Right cardiac atrium (tissue), 5 donors: ENCODE results near the gene MATCAP1. TPM values are rescaled to one million over a fixed set of nuclear protein-coding genes. Genes with fewer than 3 reads are reported as not detected.

Experiments used
- ATAC-seq, 2 donors: fragments of 200-7000 bp; cut with Tn5 transposase; one replicate each; pipeline versions ENCODE4 v1.8.0 to v1.9.1; 2020; ENCODE audit warnings: moderate library complexity in 2 of 2, mild to moderate bottlenecking in 1 of 2
- DNase-seq, 3 donors: peaks; one replicate each; pipeline ENCODE4 v3.0.0-alpha.2; 2020
- H3K27ac ChIP-seq: one replicate; pipeline ENCODE4 v1.5.1; 2013; ENCODE audit warnings: mild to moderate bottlenecking, low read length, control low read depth, moderate library complexity
- H3K27me3 ChIP-seq: one replicate; pipeline ENCODE4 v1.6.1; 2013; ENCODE audit not compliant: control insufficient read depth, insufficient read depth
- H3K4me1 ChIP-seq: one replicate; pipeline ENCODE4 v1.6.1; 2013; ENCODE audit warnings: low read length; ENCODE audit not compliant: control insufficient read depth, insufficient read depth
- H3K4me3 ChIP-seq: one replicate; pipeline ENCODE4 v1.5.1; 2013; ENCODE audit warnings: low read length, control low read depth
- H3K9me3 ChIP-seq: one replicate; pipeline ENCODE4 v1.6.1; 2013; ENCODE audit warnings: low read length; ENCODE audit not compliant: control insufficient read depth
- WGBS: extraction: QIAGEN DNeasy Blood & Tissue Kit; methylation state at CpG from one replicate; pipeline ENCODE4 v1.1.7; 2013; 5-methylcytosine and 5-hydroxymethylcytosine counted together
- intact Hi-C, 4 donors: fragments of 100-400 bp; cut with DNase I; formaldehyde crosslinking; loops; one replicate each; pipeline versions ENCODE4 v1.11.0 to v1.14.0; 2022 to 2023
- polyA plus RNA-seq: library from polyadenylated mRNA; stranded (reverse); fragments of 200-250 nt; gene quantifications from one replicate; pipeline ENCODE4 v1.2.3, GENCODE V29; 2013
- total RNA-seq, 4 donors: library from RNA; stranded (reverse); fragmentation: NEBNext Ultra II Directional; extraction: Animal tissue kit (Norgen Biotek cat#: 25700); gene quantifications; one replicate each; pipeline ENCODE4 v1.2.1, GENCODE V29; 2021
- donor health status: healthy with polysubstance abuse.
- donor health status: DM: no; HTN: yes; CAD: no.
- donor health status: DM: no; HTN: no; CAD: no.
- donor health status: DM: no; HTN: yes; CAD: no; lungs with severe emphysema.
- donor health status: DM: yes; HTN: yes; CAD: no.

The MATCAP1 gene
- total and polyA plus RNA-seq, 5 donors, result 14.8 to 22.9 (median 16.9) TPM

DNA sequence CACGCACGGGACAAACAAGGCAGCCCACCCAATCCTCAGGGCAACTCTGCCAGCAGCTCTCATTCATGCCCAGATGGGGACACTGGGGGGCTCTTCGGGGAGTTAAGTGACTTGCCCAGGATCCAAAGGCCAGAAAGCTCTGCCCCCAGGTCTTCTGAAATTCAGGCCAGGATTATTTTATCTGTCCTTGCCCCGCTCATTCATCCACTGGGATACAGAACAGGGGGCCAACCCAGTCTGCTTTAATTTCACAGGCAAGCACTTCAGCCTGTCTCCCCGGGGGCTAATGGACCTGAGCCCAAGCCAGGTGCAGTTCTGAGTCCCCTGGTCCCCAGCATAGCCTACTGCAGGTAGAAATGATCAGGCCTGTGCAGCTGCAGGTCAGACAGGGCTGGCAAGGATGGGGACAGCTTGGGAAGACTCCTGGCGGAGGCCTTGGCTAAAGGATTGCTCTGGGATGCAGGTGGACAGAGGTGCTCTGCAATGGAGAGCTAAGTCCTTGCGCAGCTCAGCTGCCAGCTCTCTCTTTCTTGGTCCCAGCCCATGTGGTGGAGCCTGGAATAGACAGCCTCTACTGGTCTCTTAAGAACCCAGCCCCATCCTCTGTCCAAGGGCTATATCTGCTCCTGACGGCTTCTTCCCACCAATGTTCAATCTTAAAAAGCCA, 32.2 kb downstream of the MATCAP1 start:
- 54% methylated on average over 8 of the region's 8 CpGs for WGBS
- Histone ChIP-seq H3K9me3 (no peaks in the 10 kb centered on the region), H3K27ac (no peak overlapping the region), H3K4me3 (no peak overlapping the region), H3K4me1 (peaks cover 3% of the 10 kb centered on the region), H3K27me3 (no peaks in the 10 kb centered on the region)
- intact Hi-C loops, result loop anchor here in 1 of 4 donors (2.0 kb wide), 1 partner anchor 175 kb away; no protein-coding TSS in a partner anchor
- ATAC-seq (no peak), DNase-seq (peak in 1 of 3 donors; percentile 62)

GRCh38 chr16:67150833-67151396, 32.8 kb downstream of the MATCAP1 start, which contains the start of gene B3GNT9:
TSS of gene B3GNT9 (minus strand) at chr16:67150998. CDS start at chr16:67150485, 513 bp downstream.
- Histone ChIP-seq H3K9me3 (no peaks in the 10 kb centered on the region), H3K27me3 (no peaks in the 10 kb centered on the region), H3K4me3 (peak within 1 kb of the TSS; percentile 56), H3K27ac (peak within 1 kb of the TSS; percentile 68), H3K4me1 (peaks cover 3% of the 10 kb centered on the region)
- DNase-seq (peak; percentile 88 to 95 (median 94)), ATAC-seq (peak; percentile 85 to 86)
- intact Hi-C loops, result loop anchor here in 1 of 4 donors (2.0 kb wide), 1 partner anchor 174 kb away; no protein-coding TSS in a partner anchor
- WGBS, result 1% methylated on average over 34 of the region's 34 CpGs

GRCh38 chr16:67150047-67150832, 33.5 kb downstream of the MATCAP1 start:
- WGBS, result 8% methylated on average over 94 of the region's 94 CpGs
- Histone ChIP-seq H3K4me1 (peaks cover 3% of the 10 kb centered on the region), H3K27me3 (no peaks in the 10 kb centered on the region), H3K4me3 (peak overlapping the region; percentile 56), H3K27ac (peak overlapping the region; percentile 68), H3K9me3 (no peaks in the 10 kb centered on the region)
- DNase-seq, result peak; percentile 78 to 91 (median 89)
- ATAC-seq, result peak; percentile 72 to 75
- intact Hi-C loops, result loop anchor here in 1 of 4 donors (2.0 kb wide), 1 partner anchor 173 kb away; no protein-coding TSS in a partner anchor

GRCh38 chr16:67149276-67150046, 34.3 kb downstream of the MATCAP1 start:
- Histone ChIP-seq H3K4me1 (no peaks in the 10 kb centered on the region), H3K27me3 (no peaks in the 10 kb centered on the region), H3K9me3 (no peaks in the 10 kb centered on the region), H3K27ac (no peak overlapping the region), H3K4me3 (no peak overlapping the region)
- DNase-seq (peak in 1 of 3 donors; percentile 74), ATAC-seq (no peak)
- WGBS, result 69% methylated on average over 77 of the region's 77 CpGs
- intact Hi-C loops, result loop anchor here in 2 of 4 donors (2.0 to 5.0 kb wide), 2 partner anchors 37 to 173 kb away; no protein-coding TSS in a partner anchor

DNA sequence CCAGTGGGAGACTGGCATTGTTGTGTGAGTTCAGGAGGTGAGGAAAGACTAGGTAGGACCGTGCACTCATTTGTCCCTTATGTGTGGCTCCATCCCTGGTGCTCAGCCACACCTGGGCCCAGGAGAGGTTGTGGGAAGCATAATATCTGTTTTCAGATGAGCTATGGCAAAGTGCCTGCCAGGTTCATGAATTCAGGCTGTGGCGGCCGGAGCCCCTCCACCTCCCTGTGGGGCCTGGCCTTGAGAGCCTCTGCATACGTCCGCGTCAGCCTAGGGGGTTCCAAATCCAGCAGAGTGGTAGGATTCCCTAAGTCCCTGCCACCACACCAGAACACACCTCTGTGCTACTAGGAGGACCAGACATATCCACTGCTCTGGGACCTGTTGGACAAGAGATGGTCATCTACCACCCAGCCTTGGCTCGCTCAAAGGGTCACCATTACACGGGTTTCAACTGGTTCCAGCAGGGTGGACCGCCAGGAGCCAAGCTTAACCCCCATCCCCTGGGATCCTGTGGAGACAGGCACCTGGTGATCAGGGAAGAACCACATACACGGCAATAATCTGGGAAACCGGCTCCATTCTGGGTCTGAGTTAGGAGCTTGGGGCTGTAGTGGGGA, 35.0 kb downstream of the MATCAP1 start:
- no peak overlapping the region for H3K4me3 ChIP-seq
- 84% methylated on average over 11 of the region's 11 CpGs for WGBS
- ATAC-seq, result no peak

DNA sequence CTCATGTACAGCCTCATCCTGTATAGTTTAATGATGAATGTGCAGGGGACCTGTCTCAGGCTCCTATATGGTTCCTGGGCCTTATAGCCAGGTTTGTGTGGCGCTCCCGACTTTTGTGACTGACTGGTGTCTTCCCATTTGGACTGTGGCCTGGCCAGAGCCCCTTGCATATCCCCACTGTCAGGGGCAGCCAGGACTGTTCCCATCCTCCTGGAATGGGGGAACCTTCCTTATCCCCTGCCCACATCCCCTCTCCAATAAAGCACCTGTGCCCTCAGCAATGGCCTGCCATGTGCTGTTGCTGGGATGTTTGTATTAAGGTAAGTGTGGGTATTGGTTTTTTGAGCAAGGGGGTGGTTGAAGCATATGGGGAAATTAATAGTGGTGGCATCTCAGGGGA, 35.5 kb downstream of the MATCAP1 start:
- intact Hi-C loops, result loop anchor here in 1 of 4 donors (5.0 kb wide), 1 partner anchor 36 kb away; no protein-coding TSS in a partner anchor
- no peaks in the 10 kb centered on the region for H3K27me3 ChIP-seq
- no peak overlapping the region for H3K27ac ChIP-seq
- H3K4me1 ChIP-seq, result no peaks in the 10 kb centered on the region
- 89% methylated on average over 2 of the region's 2 CpGs for WGBS
- no peaks in the 10 kb centered on the region for H3K9me3 ChIP-seq
- DNase-seq, result no peak
- ATAC-seq, result no peak
- no peak overlapping the region for H3K4me3 ChIP-seq

More for the DNA sequence above, 35.0 kb downstream of the MATCAP1 start:
- Histone ChIP-seq H3K9me3 (no peaks in the 10 kb centered on the region), H3K27ac (no peak overlapping the region), H3K27me3 (no peaks in the 10 kb centered on the region), H3K4me1 (no peaks in the 10 kb centered on the region)
- intact Hi-C loops, result loop anchor here in 1 of 4 donors (5.0 kb wide), 1 partner anchor 36 kb away; no protein-coding TSS in a partner anchor
- DNase-seq, result peak in 1 of 3 donors; percentile 45

DNA sequence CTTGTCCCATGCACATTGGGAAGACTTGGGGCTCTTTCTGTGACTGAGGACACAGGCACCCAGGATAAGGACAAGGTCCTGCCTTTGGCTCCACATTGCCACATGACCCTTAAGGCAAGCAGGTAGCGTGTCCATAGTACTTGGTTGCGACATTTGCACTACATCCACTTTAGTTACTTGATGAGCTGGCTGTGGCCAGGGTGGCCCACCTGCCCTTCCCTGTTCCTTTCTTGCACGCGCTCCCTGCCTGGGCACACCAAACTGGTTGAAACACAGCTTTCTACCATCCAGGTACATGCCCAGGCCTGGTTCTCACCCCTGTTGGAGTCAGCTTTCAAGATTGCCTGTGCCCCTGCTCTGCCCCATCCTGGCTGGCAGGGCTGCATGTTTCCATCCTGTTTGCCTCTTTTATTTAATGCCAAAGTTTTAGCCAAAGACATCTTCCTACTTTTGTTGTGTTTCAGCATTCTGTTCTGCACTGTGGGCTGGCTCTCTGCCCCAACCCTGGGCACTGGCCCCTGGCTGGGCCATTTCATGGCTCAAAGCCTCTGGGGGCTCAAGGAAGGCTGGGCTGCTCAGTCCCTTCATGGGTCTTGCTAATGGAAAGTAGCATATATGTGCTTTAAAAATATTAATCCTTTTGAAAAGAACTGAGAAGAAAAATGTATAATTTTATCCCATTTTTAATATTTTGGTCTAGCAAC, 36.2 kb downstream of the MATCAP1 start:
- Histone ChIP-seq H3K9me3 (no peaks in the 10 kb centered on the region), H3K4me1 (no peaks in the 10 kb centered on the region), H3K27ac (no peak overlapping the region), H3K27me3 (no peaks in the 10 kb centered on the region), H3K4me3 (no peak overlapping the region)
- WGBS, result 95% methylated on average over 4 of the region's 4 CpGs
- intact Hi-C loops, result loop anchor here in 1 of 4 donors (5.0 kb wide), 1 partner anchor 35 kb away; no protein-coding TSS in a partner anchor
- DNase-seq (no peak), ATAC-seq (no peak)

DNA sequence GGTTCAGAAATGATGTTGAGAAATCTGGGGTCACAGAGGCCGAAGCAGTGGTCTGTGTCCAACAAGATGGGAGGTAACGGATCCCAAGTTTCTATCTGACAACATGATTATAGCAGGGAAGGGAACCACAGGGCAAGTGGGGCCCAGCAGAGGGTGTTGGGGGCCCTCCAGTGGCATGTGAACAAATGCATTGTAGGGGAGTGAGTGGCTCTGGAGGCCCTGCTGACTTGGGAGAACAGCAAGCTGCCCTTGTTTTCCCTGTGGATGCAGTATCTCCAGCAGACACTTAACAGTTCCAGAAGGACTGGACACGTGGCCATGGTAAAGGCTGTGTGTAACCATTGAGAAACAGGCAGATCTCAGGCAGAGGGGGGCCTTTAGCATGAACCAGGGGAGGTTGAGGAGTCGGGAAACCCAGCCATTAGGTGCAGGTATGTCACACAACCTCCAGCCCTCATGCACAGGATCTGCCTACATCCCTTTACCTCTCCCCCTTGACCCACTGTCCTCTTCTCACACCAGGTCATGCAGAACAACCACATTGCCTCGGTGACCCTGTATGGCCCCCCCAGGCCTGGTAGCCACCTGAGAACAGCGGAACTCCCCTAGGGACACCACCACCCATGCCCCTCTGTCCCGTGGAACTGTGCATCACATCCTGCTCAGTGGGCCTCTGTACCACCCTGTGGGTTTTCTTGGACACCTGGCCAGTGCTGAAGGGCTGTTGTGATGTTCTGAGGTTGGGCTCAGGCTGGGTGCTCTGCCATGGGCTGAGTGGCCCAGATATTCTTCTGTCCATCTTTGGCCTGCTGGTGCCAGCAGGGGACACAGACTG, 37.0 kb downstream of the MATCAP1 start:
- WGBS, result 78% methylated on average over 7 of the region's 7 CpGs

DNA sequence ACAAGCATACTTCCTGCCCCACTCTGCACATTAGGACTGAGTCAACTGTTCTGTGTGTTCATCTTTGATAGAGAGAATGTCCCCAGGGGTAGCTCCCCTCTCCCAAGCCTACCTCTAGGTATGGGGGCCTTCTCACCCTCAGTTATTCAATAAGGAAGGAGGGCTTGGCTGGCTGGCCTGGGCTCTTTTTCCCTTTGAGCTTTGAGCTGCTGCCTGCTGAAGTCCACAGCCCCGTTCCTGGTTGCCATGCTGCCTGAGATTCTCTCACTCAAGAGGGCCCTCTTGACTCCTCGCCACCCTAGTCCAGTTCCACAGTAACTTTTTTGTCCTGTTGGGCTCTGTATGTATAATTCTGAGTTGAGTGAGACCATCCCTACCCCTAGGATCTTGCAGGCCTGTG, 38.0 kb downstream of the MATCAP1 start:
- Histone ChIP-seq H3K27ac (no peak overlapping the region), H3K4me3 (no peak overlapping the region), H3K9me3 (no peaks in the 10 kb centered on the region), H3K27me3 (no peaks in the 10 kb centered on the region), H3K4me1 (no peaks in the 10 kb centered on the region)
- 80% methylated on average over 2 of the region's 2 CpGs for WGBS
- intact Hi-C loops, result loop anchor here in 1 of 4 donors (5.0 kb wide), 1 partner anchor 33 kb away; no protein-coding TSS in a partner anchor
- ATAC-seq, result no peak
- no peak for DNase-seq

More for the DNA sequence above, 37.0 kb downstream of the MATCAP1 start:
- H3K4me1 ChIP-seq, result no peaks in the 10 kb centered on the region
- ATAC-seq, result no peak
- no peaks in the 10 kb centered on the region for H3K9me3 ChIP-seq
- intact Hi-C loops, result loop anchor here in 1 of 4 donors (5.0 kb wide), 1 partner anchor 34 kb away; no protein-coding TSS in a partner anchor
- no peak overlapping the region for H3K27ac ChIP-seq
- no peak for DNase-seq
- no peak overlapping the region for H3K4me3 ChIP-seq
- no peaks in the 10 kb centered on the region for H3K27me3 ChIP-seq
